HepG2 (cell line): ENCODE measurements around the gene MYL3. TPM values are rescaled to one million over a fixed set of nuclear protein-coding genes. Genes with fewer than 3 reads are reported as not detected.
"Not testable (repeated sequence)": the region's sequence is repeated elsewhere in the genome, so short reads cannot be mapped to it uniquely, and the experiment has no call there.

ENCODE experiments used
- ATAC-seq: fragments of 200-7000 bp; cut with Tn5 transposase; 3 replicates; pipeline ENCODE4 v1.9.1; 2020; ENCODE audit warnings: mild to moderate bottlenecking, moderate library complexity
- BruUV-seq: library from RNA; stranded (reverse); fragments of 400-500 nt; replicated peaks from 2 replicates; lab custom pipeline; 2021; lab: Mats Ljungman, UMichigan
- CTCF ChIA-PET: fragments of 300-600 bp; formaldehyde crosslinking; extraction: SDS; loops from one replicate; lab custom pipeline; 2021; ENCODE audit warnings: low total read pairs, inconsistent platforms, low intra/inter-chr PET ratio; lab: Yijun Ruan, JAX
- POLR2A ChIA-PET: fragments of 350-600 bp; sonication (Branson Sonifier 250); formaldehyde crosslinking; loops from one replicate; lab custom pipeline; 2020; ENCODE audit warnings: antibody characterized with exemption, inconsistent platforms; lab: Yijun Ruan, JAX
- DNase-seq: peaks from one replicate; pipeline ENCODE4 v3.0.0-alpha.2; 2015; ENCODE audit warnings: low spot score
- FAIRE-seq: peaks from 3 replicates; lab custom pipeline; 2011; peaks lifted over from hg19 to GRCh38; lab: Jason Lieb, UNC
- H2AFZ ChIP-seq: one replicate; pipeline ENCODE4 v1.6.1; 2011; ENCODE audit warnings: low read length, inconsistent platforms
- H3K27ac ChIP-seq: fragments of 300-600 bp; 3 replicates; pipeline ENCODE4 v1.8.0; 2011; ENCODE audit warnings: mixed run types, mild to moderate bottlenecking, mixed read lengths, low read length, inconsistent platforms; ENCODE audit not compliant: insufficient read depth; ENCODE audit errors: extremely low read length
- H3K27me3 ChIP-seq, 2 experiments: fragments of 200-600 bp in 1 of 2; 2 replicates in 1 of 2; 3 replicates in 1 of 2; pipeline versions ENCODE4 v1.6.0 to v1.8.0; 2011; ENCODE audit warnings: low read length in 2 of 2, mild to moderate bottlenecking in 2 of 2, moderate library complexity in 2 of 2, inconsistent platforms in 1 of 2; ENCODE audit not compliant: insufficient read depth in 2 of 2, control insufficient read depth in 1 of 2
- H3K36me3 ChIP-seq, 2 experiments: fragments of 200-600 bp in 1 of 2; replicated peaks in 1 of 2; 2 replicates in 1 of 2; 3 replicates in 1 of 2; pipeline versions ENCODE4 v1.5.1 to v1.8.0; 2011; ENCODE audit warnings: low read length in 2 of 2, inconsistent platforms in 1 of 2; ENCODE audit not compliant: insufficient read depth in 2 of 2, control insufficient read depth in 1 of 2
- H3K4me1 ChIP-seq: 2 replicates; pipeline ENCODE4 v1.5.1; 2012; ENCODE audit warnings: low read length, inconsistent platforms; ENCODE audit not compliant: insufficient read depth
- H3K4me2 ChIP-seq: 2 replicates; pipeline ENCODE4 v1.6.0; 2011; ENCODE audit warnings: low read depth, low read length, inconsistent platforms
- H3K4me3 ChIP-seq, 3 experiments: fragments of 200-600 bp in 1 of 3; sonication (generic), shearing (Covaris generic) in 1 of 3; replicated peaks in 1 of 3; 2 replicates each; pipeline ENCODE4 v1.5.1; 2011 to 2016; ENCODE audit warnings: low read length in 3 of 3, inconsistent platforms in 2 of 3, low read depth in 2 of 3, mild to moderate bottlenecking in 2 of 3, control low read depth in 1 of 3, mixed read lengths in 1 of 3; ENCODE audit not compliant: insufficient read depth in 1 of 3
- H3K79me2 ChIP-seq: one replicate; pipeline ENCODE4 v1.6.1; 2011; ENCODE audit warnings: low read length, inconsistent platforms; ENCODE audit not compliant: insufficient read depth
- H3K9ac ChIP-seq: 2 replicates; pipeline ENCODE4 v1.6.0; 2011; ENCODE audit warnings: mild to moderate bottlenecking, low read depth, low read length, inconsistent platforms; ENCODE audit not compliant: insufficient read depth
- H3K9me3 ChIP-seq: 2 replicates; pipeline ENCODE4 v1.5.1; 2012; ENCODE audit warnings: mild to moderate bottlenecking, low read length
- H4K20me1 ChIP-seq: 2 replicates; pipeline ENCODE4 v1.6.0; 2011; ENCODE audit warnings: inconsistent platforms, mild to moderate bottlenecking, low read length, moderate library complexity; ENCODE audit not compliant: insufficient read depth
- NFRKB ChIP-seq: fragments of 450-650 bp; IDR thresholded peaks from 2 replicates; pipeline ENCODE4 v1.6.1; 2017
- ZFAT ChIP-seq: sonication (generic); formaldehyde crosslinking; conservative IDR thresholded peaks from 2 replicates; pipeline ENCODE4 v1.8.1; 2023; ENCODE audit warnings: missing genetic modification reagents, inconsistent platforms
- ZMAT3 ChIP-seq: sonication (generic); formaldehyde crosslinking; conservative IDR thresholded peaks from 2 replicates; pipeline ENCODE4 v1.7.0; 2021; ENCODE audit warnings: missing genetic modification reagents
- WGBS: methylation state at CpG from one replicate; pipeline ENCODE4 v1.1.6; 2017; ENCODE audit warnings: low lambda C conversion rate; 5-methylcytosine and 5-hydroxymethylcytosine counted together
- in situ Hi-C: cut with HindIII; loops from 2 replicates; pipeline ENCODE4 v1.10.0; 2017; ENCODE audit warnings: low pct_unique_long_range_greater_than_20kb; ENCODE audit not compliant: extremely low pct_ligation_motif_present
- intact Hi-C: fragments of 100-400 bp; cut with micrococcal nuclease; formaldehyde crosslinking; loops from one replicate; pipeline ENCODE4 v1.10.0; 2022; ENCODE audit not compliant: unreplicated experiment
- polyA plus RNA-seq, 8 experiments: library from polyadenylated mRNA; depleted of rRNA in 3 of 8; stranded (reverse) in 7 of 8; unstranded in 1 of 8; fragments of >200 nt; fragmentation: Illumina TruSeq in 4 of 8; extraction: Trizol in 4 of 8; gene quantifications; 2 replicates each; pipeline versions ENCODE4 v1.2.1 to v1.2.3, GENCODE V29; 2011 to 2016; ENCODE audit warnings: low read depth in 4 of 8, missing spikeins in 1 of 8, mixed read lengths in 1 of 8; ENCODE audit not compliant: insufficient read depth in 1 of 8
- total RNA-seq, 5 experiments: library from RNA; depleted of rRNA; stranded (reverse); fragments of >200 nt; fragmentation: Illumina TruSeq; extraction: Trizol; gene quantifications; 2 replicates each; pipeline ENCODE4 v1.2.3, GENCODE V29; 2016; ENCODE audit warnings: low read depth in 1 of 5

The MYL3 gene
- total and polyA plus RNA-seq, 2 of the 13 experiments (the other 11 are each of a cell fraction or from before 2014, with no cell fraction given) = not detected

DNA sequence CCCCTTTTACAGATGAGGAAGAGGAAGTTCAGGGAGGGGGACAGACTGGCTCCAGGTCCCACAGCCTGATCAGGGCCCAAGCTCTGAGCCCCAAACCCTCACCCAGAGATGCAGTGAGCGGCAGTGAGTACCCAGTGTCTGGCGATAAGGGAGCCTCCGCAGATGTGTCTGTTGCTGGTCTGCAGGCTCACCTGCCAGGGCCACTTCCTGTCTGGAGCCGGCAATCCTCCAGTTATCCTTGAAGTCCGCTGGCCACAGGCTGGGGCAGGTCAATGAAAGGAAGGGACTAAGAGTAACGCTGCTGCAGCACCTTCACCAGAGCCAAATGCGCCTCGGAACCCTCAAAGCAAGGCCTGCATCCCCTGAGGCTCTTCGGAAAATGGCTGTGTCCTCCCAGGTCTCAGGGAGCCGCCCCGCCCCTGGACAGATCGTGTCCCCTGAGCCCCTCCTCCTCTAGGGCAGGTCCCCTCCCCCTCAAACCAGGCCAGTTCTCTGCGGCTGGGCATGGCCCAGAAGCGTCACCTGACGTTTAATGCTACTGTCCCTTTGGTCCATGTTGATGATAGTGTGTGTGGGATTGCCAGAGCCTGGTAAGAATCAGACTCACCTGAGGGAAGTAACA lies 51.5 kb downstream of the MYL3 start:
- Histone ChIP-seq H3K4me2 (no peak overlapping the region), H4K20me1 (no peaks in the 10 kb centered on the region), H3K36me3 (no peaks in the 10 kb centered on the region), H2AFZ (no peak overlapping the region), H3K9me3 (no peaks in the 10 kb centered on the region), H3K27me3 (0 out of 5 replicates have a peak, but pooled peaks cover 0 to 5% of the 10 kb centered on the region in 2 experiments), H3K79me2 (no peaks in the 10 kb centered on the region), H3K9ac (no peak overlapping the region), H3K4me3 (no peak overlapping the region), H3K27ac (no peak overlapping the region), H3K4me1 (no peaks in the 10 kb centered on the region)
- whole genome bisulfite sequencing = 45% methylated on average over 8 of the region's 15 CpGs
- ATAC-seq = no peak; the same call in 1 of the 3 replicates
- DNase-seq = no peak
- BruUV-seq = no TSS peak
- ChIA-PET POLR2A (no interaction called here), CTCF (no interaction called here)
- FAIRE-seq = no peak
- TF ChIP-seq ZMAT3 (no peak), NFRKB (no peak), ZFAT (no peak)
- in situ Hi-C loops (loop anchor here (5.0 kb wide), 1 partner anchor 59 kb away; no protein-coding TSS in a partner anchor), intact Hi-C loops (no loop called here)

DNA sequence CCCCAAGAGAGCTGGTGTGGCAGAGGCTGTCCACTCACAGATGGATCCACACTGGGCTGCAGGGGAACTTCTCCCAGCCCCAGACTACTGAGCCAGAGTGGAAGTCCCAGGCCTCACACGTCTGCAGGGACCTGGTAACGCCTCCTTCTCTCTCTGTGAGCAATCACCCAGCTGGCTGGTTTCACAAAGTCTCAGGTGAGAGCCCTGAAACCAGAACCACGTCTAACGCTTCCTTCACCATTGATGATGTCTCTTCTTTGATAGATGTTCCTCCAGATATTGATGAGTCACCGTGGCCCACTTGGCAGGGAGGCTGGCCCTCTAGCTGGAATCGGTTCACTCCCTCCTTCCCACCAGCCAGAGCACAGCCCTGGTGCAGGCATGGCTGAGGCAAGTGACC lies 54.5 kb downstream of the MYL3 start:
- H3K4me3 ChIP-seq, H3K4me1 ChIP-seq, H3K9ac ChIP-seq, POLR2A ChIA-PET, H3K9me3 ChIP-seq, BruUV-seq, H3K4me2 ChIP-seq, DNase-seq, H2AFZ ChIP-seq, H3K27me3 ChIP-seq, FAIRE-seq, ATAC-seq, H3K27ac ChIP-seq, CTCF ChIA-PET, in situ Hi-C loops, H4K20me1 ChIP-seq, H3K36me3 ChIP-seq, H3K79me2 ChIP-seq, intact Hi-C loops: not testable (repeated sequence)
- WGBS = 14% methylated on average over 4 of the region's 6 CpGs

Other genes with a start within 250 kb of the MYL3 start
- not detected in 2 replicates for gene ALS2CL, start 169.8 kb downstream of the MYL3 start, total RNA-seq (2016; rRNA removed; fragmentation: Illumina TruSeq; extraction: Trizol)
- not detected in 2 replicates for gene ALS2CL, start 169.8 kb downstream of the MYL3 start, polyA plus RNA-seq (2011; rRNA removed)
- gene TMIE, start 162.1 kb downstream of the MYL3 start, total RNA-seq (2016; rRNA removed; fragmentation: Illumina TruSeq; extraction: Trizol) = not detected in 2 replicates
- not detected in 2 replicates for gene TMIE, start 162.1 kb downstream of the MYL3 start, polyA plus RNA-seq (2011; rRNA removed)
- gene PRSS50, start 145.6 kb downstream of the MYL3 start, total RNA-seq (2016; rRNA removed; fragmentation: Illumina TruSeq; extraction: Trizol) = not detected in 2 replicates
- gene PRSS50, start 145.6 kb downstream of the MYL3 start, polyA plus RNA-seq (2011; rRNA removed) = not detected in 2 replicates
- not detected in 2 replicates for gene PTH1R, start 14.3 kb upstream of the MYL3 start, total RNA-seq (2016; rRNA removed; fragmentation: Illumina TruSeq; extraction: Trizol)
- not detected in 2 replicates for gene PTH1R, start 14.3 kb upstream of the MYL3 start, polyA plus RNA-seq (2011; rRNA removed)
- gene CCDC12, start 113.3 kb upstream of the MYL3 start, total RNA-seq (2016; rRNA removed; fragmentation: Illumina TruSeq; extraction: Trizol) = 49.5 and 55.2 TPM in 2 replicates
- gene CCDC12, start 113.3 kb upstream of the MYL3 start, polyA plus RNA-seq (2011; rRNA removed) = 28.9 and 30.1 TPM in 2 replicates
- 6.0 and 9.7 TPM in 2 replicates for gene NBEAL2, start 116.2 kb upstream of the MYL3 start, total RNA-seq (2016; rRNA removed; fragmentation: Illumina TruSeq; extraction: Trizol)
- 12.4 and 15.8 TPM in 2 replicates for gene NBEAL2, start 116.2 kb upstream of the MYL3 start, polyA plus RNA-seq (2011; rRNA removed)